SU-DHL-6 (cell line): Measurements from ENCODE around the gene DUSP5.

Source experiments
- CTCF ChIP-seq: fragments of 200-600 bp; sonication (generic); IDR thresholded peaks from one replicate; pipeline ENCODE4 v1.5.1; 2017; ENCODE audit warnings: antibody characterized with exemption, mild to moderate bottlenecking, low read length, moderate library complexity; ENCODE audit not compliant: insufficient read depth, poor library complexity, severe bottlenecking
- EZH2phosphoT487 ChIP-seq: fragments of 200-600 bp; sonication (generic), shearing (Covaris generic); conservative IDR thresholded peaks from 2 replicates; pipeline ENCODE4 v1.6.1; 2018; ENCODE audit warnings: mild to moderate bottlenecking, antibody characterized with exemption, low read length, moderate library complexity, mixed read lengths

GRCh38 chr10:110475722-110476515 lies 21.8 kb upstream of the DUSP5 start:
- TF ChIP-seq EZH2phosphoT487 (no peak), CTCF (no peak)
